D341Med (cell line): Measurements from ENCODE around the gene APAF1.

Experiments used
- DNase-seq: peaks from one replicate; pipeline ENCODE4 v3.0.0; 2012; ENCODE audit warnings: low spot score

Gene APAF1

GRCh38 chr12:98763656-98764055 is 118.6 kb downstream of the APAF1 start:
- no peak for DNase-seq

GRCh38 chr12:98767248-98767647 is 122.2 kb downstream of the APAF1 start:
- no peak for DNase-seq

GRCh38 chr12:98769068-98769467 is 124.0 kb downstream of the APAF1 start:
- no peak for DNase-seq

- DNase-seq: no peak
These were observed 125.1 kb downstream of the APAF1 start for GRCh38 chr12:98770230-98770629.

GRCh38 chr12:98771811-98772752 is 127.0 kb downstream of the APAF1 start:
- DNase-seq: no peak

- DNase-seq: no peak
These were observed 127.7 kb downstream of the APAF1 start for GRCh38 chr12:98772818-98773217.

GRCh38 chr12:98780261-98780660 is 135.2 kb downstream of the APAF1 start:
- DNase-seq: no peak

GRCh38 chr12:98783420-98783819 is 138.3 kb downstream of the APAF1 start:
- no peak for DNase-seq
